Stomach (tissue), 4 donors: Measurements from ENCODE around the gene CDC42EP1.

ENCODE experiments used
- CTCF ChIP-seq, 7 experiments: fragments of 450-650 bp in 4 of 7; fragments of 200-600 bp in 3 of 7; sonication (generic) in 3 of 7; IDR thresholded peaks; one replicate each; pipeline ENCODE4 v1.5.1; 2016 to 2019; ENCODE audit warnings: antibody characterized with exemption in 7 of 7, control low read depth in 2 of 7, mild to moderate bottlenecking in 1 of 7
- EP300 ChIP-seq: sonication (generic); formaldehyde crosslinking; IDR thresholded peaks from one replicate; pipeline ENCODE4 v1.6.1; 2017; ENCODE audit warnings: antibody characterized with exemption
- POLR2AphosphoS5 ChIP-seq, 3 donors: sonication (generic); formaldehyde crosslinking; IDR thresholded peaks; one replicate each; pipeline ENCODE4 v1.6.1; 2016; ENCODE audit warnings: antibody characterized with exemption in 3 of 3

GRCh38 chr22:37591823-37592404 lies 31.6 kb downstream of the CDC42EP1 start:
- TF ChIP-seq CTCF (IDR thresholded peaks at IDR 0.05): no peak
- no peak for TF ChIP-seq EP300
- no peak for TF ChIP-seq POLR2AphosphoS5 (IDR thresholded peaks at IDR 0.05)
